HepG2 (cell line): ENCODE data around the gene STK39. TPM values are rescaled to one million over a fixed set of nuclear protein-coding genes. Genes with fewer than 3 reads are reported as not detected.
A peak's percentile ranks its signal among the peaks of the same experiment; 100 is the strongest.

Source experiments
- BHLHE40 ChIP-seq: IDR thresholded peaks from 2 replicates; pipeline ENCODE4 v1.6.1; 2011; ENCODE audit warnings: low read length, improper control_type of control experiment
- BRCA1 ChIP-seq: sonication (generic); formaldehyde crosslinking; IDR thresholded peaks from 2 replicates; pipeline ENCODE4 v1.4.0; 2020; ENCODE audit warnings: missing genetic modification reagents
- CENPT ChIP-seq: sonication (generic); formaldehyde crosslinking; IDR thresholded peaks from 2 replicates; pipeline ENCODE4 v1.8.0; 2022; ENCODE audit warnings: low read depth, mild to moderate bottlenecking, moderate library complexity, missing genetic modification reagents
- ERF ChIP-seq: IDR thresholded peaks from 2 replicates; pipeline ENCODE4 v1.6.1; 2018; ENCODE audit warnings: missing biosample characterization, missing genetic modification reagents
- MNT ChIP-seq: fragments of 450-650 bp; IDR thresholded peaks from 2 replicates; pipeline ENCODE4 v1.6.1; 2016
- NR2F1 ChIP-seq, 2 experiments: fragments of 450-650 bp in 1 of 2; formaldehyde crosslinking in 1 of 2; IDR thresholded peaks; 2 replicates each; pipeline versions ENCODE4 v1.5.0 to v1.6.1; 2016 to 2020; ENCODE audit warnings: mild to moderate bottlenecking in 1 of 2, missing compliant biosample characterization in 1 of 2, missing genetic modification reagents in 1 of 2, moderate library complexity in 1 of 2
- PAXIP1 ChIP-seq: sonication (generic); formaldehyde crosslinking; conservative IDR thresholded peaks from 2 replicates; pipeline ENCODE4 v1.4.0; 2020; ENCODE audit warnings: mild to moderate bottlenecking, missing genetic modification reagents, moderate library complexity
- PHF5A ChIP-seq: IDR thresholded peaks from one replicate; pipeline ENCODE4 v1.6.1; 2018; ENCODE audit warnings: low read depth, missing genetic modification reagents; ENCODE audit not compliant: unreplicated experiment
- SNAPC4 ChIP-seq: sonication (generic); formaldehyde crosslinking; IDR thresholded peaks from 2 replicates; pipeline ENCODE4 v1.4.0; 2020; ENCODE audit warnings: mild to moderate bottlenecking, missing genetic modification reagents
- TEAD3 ChIP-seq: optimal IDR thresholded peaks from 2 replicates; pipeline ENCODE3; 2016; ENCODE audit warnings: borderline replicate concordance
- THAP7 ChIP-seq: sonication (generic); formaldehyde crosslinking; IDR thresholded peaks from 2 replicates; pipeline ENCODE4 v1.8.1; 2023; ENCODE audit warnings: mild to moderate bottlenecking, missing genetic modification reagents
- USF2 ChIP-seq, 2 experiments: sonication (generic) in 1 of 2; formaldehyde crosslinking in 1 of 2; IDR thresholded peaks; 2 replicates each; pipeline versions ENCODE4 v1.5.1 to v1.6.1; 2011 to 2020; ENCODE audit warnings: borderline replicate concordance in 1 of 2, low read depth in 1 of 2, low read length in 1 of 2, mild to moderate bottlenecking in 1 of 2, missing genetic modification reagents in 1 of 2, moderate library complexity in 1 of 2
- ZNF614 ChIP-seq: IDR thresholded peaks from 2 replicates; pipeline ENCODE4 v1.6.1; 2018; ENCODE audit warnings: missing biosample characterization, missing genetic modification reagents, inconsistent platforms, borderline replicate concordance
- ZSCAN29 ChIP-seq: sonication (generic); formaldehyde crosslinking; conservative IDR thresholded peaks from 2 replicates; pipeline ENCODE4 v1.4.0; 2020; ENCODE audit warnings: mild to moderate bottlenecking, missing genetic modification reagents
- polyA plus RNA-seq, 8 experiments: library from polyadenylated mRNA; depleted of rRNA in 3 of 8; stranded (reverse) in 7 of 8; unstranded in 1 of 8; fragments of >200 nt; fragmentation: Illumina TruSeq in 4 of 8; extraction: Trizol in 4 of 8; gene quantifications; 2 replicates each; pipeline versions ENCODE4 v1.2.1 to v1.2.3, GENCODE V29; 2011 to 2016; ENCODE audit warnings: low read depth in 4 of 8, missing spikeins in 1 of 8, mixed read lengths in 1 of 8; ENCODE audit not compliant: insufficient read depth in 1 of 8
- total RNA-seq, 5 experiments: library from RNA; depleted of rRNA; stranded (reverse); fragments of >200 nt; fragmentation: Illumina TruSeq; extraction: Trizol; gene quantifications; 2 replicates each; pipeline ENCODE4 v1.2.3, GENCODE V29; 2016; ENCODE audit warnings: low read depth in 1 of 5

The STK39 gene
- total and polyA plus RNA-seq, 2 of the 13 experiments (the other 11 are each of a cell fraction or from before 2014, with no cell fraction given): 27.3 to 38.4 TPM

- peak; percentile 80; the same call in 1 of the 2 replicates for TF ChIP-seq ZSCAN29
- peak; percentile 80 for TF ChIP-seq TEAD3 (CRISPR knock-in tag)
- TF ChIP-seq BHLHE40: no peak
- TF ChIP-seq ERF (CRISPR knock-in tag): 0 out of 2 replicates have a peak, but pooled peaks have one; percentile 24
- no peak for TF ChIP-seq MNT
- no peak for TF ChIP-seq USF2 (IDR thresholded peaks at IDR 0.05; ENCODE audit: low read depth, low read length)
- no peak for TF ChIP-seq USF2 (CRISPR knock-in tag; IDR thresholded peaks at IDR 0.05; ENCODE audit: borderline replicate concordance)
- TF ChIP-seq ZNF614 (CRISPR knock-in tag): peak; percentile 46; the same call in 1 of the 2 replicates
- TF ChIP-seq CENPT (CRISPR knock-in tag): no peak
- peak; percentile 82; the same call in 1 of the 2 replicates for TF ChIP-seq PAXIP1 (CRISPR knock-in tag)
- TF ChIP-seq BRCA1 (CRISPR knock-in tag): no peak
- TF ChIP-seq PHF5A (CRISPR knock-in tag): no peak
- no peak for TF ChIP-seq NR2F1 (CRISPR knock-in tag; IDR thresholded peaks at IDR 0.05)
- TF ChIP-seq THAP7 (CRISPR knock-in tag): no peak
- no peak for TF ChIP-seq SNAPC4 (CRISPR knock-in tag)
Observed at GRCh38 chr2:168196764-168197180, 50.6 kb downstream of the STK39 start (continued).
